GM21576 (cell line): ENCODE results near the gene NBPF11.
A peak's percentile ranks its signal among the peaks of the same experiment; 100 is the strongest.
"Not testable (repeated sequence)": the region's sequence is repeated elsewhere in the genome, so short reads cannot be mapped to it uniquely, and the experiment has no call there.

Experiments used
- ATAC-seq: cut with Tn5 transposase; IDR thresholded peaks from one replicate; pipeline ENCODE4 v1.9.1; 2021; ENCODE audit warnings: mild to moderate bottlenecking, moderate library complexity; ENCODE audit not compliant: unreplicated experiment

NBPF11 gene

DNA sequence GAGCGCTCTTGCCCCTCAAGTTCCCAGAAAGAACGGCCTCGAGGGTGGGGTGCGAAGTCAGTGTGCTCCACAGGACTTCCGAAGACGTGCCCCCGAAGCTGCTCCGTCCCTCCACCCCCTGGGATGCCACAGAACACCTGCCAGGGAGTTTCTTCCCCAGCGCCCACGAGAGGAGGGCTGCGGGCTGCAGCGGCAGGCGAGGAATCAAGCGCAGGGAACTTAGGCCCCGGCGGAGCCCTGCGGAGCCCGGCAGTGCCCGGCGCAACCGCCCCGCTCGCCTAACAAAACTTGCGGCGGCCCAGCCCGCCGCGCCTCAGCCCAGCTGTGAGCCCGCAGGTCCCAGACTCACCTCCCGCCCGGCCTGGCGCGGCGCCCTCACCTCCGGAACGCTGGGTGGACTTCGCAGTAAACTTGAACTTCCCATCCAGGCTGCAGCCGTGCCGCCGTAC lies 686 bp downstream of the NBPF11 start:
- ATAC-seq: peak; percentile 22

DNA sequence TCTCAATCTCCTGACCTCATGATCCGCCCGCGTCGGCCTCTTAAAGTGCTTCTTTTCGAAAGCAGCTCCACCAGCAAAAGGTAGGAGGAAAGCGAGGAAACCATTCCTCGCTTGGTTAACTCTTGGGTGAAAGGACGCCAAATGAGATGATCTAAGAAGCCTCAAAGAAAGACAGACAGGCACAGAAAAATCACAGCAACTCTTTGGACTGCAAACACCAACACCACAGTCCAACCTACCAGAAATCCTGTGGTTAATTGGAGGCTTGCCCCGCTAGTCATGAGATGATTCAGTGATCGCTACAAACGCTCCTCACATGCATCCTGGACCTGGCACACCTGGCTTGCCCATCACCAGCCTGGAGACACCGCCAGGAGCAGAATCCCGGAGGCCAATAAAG lies 1.1 kb downstream of the NBPF11 start:
- not testable (repeated sequence) for ATAC-seq

DNA sequence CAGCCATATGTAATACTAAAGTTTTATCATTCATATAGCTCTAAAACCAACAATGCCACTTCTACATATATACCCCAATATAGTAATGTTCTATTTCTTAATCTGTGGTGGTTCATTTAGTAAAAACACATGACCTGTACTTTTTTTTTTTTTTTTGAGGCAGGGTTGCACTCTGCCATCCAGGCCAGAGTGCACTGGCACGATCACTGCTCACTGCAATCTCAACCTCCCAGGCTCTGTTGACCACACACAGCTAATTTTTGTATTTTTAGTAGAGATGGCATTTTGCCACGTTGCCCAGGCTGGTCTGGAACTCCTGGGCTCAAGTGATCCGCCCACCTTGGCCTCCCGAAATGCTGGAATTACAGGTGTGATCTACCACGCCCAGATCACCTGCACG lies 2.1 kb downstream of the NBPF11 start:
- not testable (repeated sequence) for ATAC-seq

DNA sequence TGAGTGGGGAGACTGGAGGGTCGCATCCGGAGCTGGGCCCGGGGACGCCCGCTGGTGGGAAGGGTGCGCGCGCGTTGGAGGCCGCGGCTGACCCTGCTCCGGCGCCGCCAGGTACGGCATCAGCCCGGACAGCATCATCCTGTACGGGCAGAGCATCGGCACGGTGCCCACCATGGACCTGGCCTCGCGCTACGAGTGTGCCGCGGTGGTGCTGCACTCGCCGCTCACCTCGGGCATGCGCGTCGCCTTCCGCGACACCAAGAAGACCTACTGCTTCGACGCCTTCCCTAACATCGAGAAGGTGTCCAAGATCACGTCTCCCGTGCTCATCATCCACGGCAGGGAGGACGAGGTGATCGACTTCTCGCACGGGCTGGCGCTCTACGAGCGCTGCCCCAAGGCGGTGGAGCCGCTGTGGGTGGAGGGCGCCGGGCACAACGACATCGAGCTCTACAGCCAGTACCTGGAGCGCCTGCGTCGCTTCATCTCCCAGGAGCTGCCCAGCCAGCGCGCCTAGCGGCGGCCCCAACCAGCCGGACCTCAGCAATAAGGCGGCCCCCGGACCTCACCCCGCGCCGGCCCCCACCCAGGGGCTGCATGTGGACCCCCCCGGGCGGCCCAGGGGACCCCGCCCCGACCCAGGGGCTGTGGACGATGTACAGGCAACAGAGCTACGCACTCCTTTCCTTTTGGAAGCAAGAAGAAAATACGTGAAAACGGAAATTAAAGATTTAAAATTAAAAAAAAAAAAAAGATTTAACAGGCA lies 2.8 kb downstream of the NBPF11 start:
- not testable (repeated sequence) for ATAC-seq

DNA sequence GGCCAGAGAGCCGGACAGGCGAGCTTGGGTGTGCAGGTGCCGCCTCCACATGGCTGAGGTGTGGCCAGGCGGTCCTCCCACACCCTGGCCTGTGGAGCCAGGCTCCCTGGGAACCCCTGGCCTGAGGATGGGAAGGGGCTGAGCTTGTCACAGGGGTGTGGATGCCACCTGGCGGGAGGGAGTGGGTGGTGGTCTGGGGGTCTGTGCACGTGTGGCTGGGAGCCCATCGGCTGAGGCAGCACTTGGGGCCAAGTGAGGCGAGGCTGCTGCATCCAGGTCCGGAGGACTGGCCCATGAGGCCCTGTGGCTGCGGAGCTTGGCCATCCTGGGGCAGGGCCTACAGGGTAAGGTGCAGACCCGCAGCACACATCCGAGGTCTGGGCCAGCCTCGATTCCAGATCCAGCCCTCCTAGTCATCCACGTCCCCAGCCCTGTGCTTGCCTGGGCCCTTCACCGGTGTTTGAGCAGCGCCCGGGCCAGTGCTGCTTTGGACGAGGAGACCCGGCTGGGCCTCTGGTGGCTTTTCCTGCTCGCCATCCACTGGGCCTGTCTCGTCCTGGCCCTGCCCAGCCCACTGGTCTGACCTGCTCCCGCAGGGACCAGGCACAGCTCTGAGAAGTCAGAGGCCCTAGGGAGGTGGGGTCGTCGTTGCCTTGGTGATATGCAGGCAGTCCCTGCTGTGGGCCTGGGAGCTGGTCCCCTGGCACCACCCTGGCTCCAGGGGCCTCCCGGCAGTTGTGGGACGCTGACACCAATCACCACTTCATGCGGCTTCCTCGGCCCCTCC lies 4.8 kb downstream of the NBPF11 start:
- not testable (repeated sequence) for ATAC-seq

DNA sequence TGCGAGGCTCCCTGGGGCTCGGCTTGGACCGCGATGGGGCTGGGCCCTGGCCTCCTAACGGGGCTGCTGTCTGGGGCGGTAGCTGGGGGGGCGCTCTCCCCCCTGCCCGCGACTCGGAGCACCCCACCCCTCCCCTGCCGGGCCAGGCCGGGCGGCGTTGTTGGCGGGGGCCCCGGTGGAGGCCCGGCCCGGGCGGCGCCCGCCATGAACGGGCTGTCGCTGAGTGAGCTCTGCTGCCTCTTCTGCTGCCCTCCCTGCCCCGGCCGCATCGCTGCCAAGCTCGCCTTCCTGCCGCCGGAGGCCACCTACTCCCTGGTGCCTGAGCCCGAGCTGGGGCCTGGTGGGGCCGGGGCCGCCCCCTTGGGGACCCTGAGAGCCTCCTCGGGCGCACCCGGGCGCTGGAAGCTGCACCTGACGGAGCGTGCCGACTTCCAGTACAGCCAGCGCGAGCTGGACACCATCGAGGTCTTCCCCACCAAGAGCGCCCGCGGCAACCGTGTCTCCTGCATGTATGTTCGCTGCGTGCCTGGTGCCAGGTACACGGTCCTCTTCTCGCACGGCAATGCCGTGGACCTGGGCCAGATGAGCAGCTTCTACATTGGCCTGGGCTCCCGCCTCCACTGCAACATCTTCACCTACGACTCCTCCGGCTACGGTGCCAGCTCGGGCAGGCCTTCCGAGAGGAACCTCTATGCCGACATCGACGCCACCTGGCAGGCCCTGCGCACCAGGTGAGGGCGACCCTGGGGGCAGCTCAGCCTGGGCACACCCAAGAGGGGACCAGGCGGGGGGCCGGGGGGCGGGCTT lies 5.7 kb downstream of the NBPF11 start:
- not testable (repeated sequence) for ATAC-seq

DNA sequence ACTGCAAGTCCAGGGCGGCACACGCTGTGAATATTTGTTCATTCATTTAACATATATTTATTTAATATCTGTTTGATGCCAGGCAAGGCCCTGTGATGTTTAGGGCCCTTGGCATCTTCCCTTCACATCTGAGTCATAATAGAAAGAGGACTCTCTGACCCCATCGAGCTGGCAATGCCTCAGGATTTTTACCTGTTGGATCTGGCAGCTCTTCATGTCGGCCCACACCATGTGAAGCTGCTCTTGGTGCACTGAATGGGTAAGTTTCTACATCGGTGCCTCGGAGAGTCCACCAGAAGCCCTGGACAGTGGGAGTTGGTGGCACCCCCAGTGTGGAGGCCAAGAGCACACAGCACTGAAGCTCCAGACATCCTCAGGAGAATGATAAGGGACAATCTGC lies 8.9 kb downstream of the NBPF11 start:
- not testable (repeated sequence) for ATAC-seq

DNA sequence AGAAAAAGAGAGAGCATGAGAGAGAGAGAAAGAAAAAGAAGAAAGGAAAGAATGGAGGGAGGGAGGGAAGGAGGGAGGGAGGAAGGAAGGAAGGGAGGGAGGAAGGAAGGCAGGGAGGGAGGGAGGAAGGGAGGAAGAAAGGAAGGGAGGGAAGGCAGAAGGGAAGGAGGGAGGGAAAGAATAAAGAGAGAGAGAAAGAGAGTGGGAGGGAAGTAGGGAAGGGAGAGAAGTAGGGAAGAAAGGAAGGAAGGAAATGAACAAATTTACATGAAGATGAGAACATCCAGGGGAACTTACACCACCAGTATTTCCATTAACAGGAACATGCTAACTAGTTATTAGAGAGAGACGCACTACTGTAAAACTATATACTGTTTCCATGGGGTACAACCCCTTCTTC lies 10.1 kb downstream of the NBPF11 start:
- not testable (repeated sequence) for ATAC-seq

DNA sequence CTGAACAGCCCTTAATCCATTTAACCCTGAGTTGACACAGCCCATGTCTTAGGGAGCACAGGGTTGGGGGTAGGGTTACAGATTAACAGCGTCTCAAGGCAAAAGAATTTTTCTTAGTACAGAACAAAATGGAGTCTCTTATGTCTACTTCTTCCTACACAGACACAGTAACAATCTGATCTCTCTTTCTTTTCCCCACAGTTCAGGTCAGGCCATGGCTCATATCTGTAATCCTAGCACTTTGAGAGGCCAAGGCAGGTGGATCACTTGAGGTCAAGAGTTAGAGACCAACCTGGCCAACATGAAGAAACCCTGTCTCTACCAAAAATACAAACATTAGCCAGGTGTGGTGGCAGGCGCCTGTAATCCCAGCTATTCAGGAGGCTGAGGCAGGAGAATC lies 13.5 kb downstream of the NBPF11 start:
- not testable (repeated sequence) for ATAC-seq

DNA sequence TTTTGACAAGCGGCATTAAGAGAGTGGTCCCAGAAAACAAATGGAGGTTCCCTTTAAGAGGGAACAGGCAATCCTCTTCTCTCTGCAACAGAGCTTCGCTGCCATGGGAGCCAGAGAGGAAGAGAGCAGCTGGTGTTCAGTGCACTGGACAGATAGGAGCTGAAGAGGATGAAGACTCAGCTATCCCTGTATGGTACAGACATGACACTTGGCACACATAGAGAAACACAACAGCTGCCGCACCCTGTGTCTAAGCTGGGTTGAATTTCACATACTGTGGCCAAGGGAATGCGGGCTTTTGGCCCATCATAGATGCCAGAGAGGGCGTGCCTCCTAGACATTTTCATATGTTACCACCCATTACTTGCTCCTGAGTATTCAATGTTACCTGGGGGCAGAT lies 29.7 kb downstream of the NBPF11 start:
- ATAC-seq: not testable (repeated sequence)

DNA sequence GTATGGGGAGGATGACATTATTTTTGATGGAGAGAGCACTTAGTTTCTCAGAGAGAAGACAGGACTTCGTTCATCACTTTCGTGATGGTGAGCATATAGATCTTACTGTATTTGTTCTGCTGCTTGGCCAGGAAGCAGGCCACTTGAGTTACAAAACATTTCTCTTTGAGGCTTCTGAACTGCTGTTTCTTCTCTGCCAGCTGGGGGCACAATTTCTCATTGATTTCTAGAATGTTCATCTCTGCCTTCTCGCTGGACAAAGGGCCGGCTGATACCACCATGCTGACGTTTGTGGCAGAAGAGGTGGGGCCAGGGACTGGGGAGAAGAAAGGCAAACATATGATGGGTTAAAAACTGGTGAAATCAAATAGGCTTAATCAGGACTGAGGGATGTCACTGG lies 31.7 kb downstream of the NBPF11 start:
- ATAC-seq: not testable (repeated sequence)

DNA sequence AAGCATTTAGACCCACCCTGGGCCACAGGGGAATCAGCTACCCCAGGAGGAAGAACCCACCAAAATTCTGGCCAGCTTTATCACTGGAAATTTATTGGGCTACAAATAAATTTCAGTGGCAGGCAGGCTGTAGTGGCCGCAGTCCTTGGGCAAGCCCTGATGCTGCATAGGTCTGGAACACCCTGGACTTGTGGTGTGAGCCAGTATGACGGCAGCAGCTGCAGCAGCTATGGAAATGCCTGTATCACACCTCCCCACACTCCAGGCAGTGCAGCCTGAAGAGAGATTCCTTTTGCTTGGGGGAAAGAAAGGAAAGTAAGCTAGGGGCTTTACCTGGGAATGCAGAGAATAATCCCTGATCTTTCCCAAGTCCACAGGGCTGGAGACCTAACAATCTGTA lies 56.3 kb downstream of the NBPF11 start:
- not testable (repeated sequence) for ATAC-seq

DNA sequence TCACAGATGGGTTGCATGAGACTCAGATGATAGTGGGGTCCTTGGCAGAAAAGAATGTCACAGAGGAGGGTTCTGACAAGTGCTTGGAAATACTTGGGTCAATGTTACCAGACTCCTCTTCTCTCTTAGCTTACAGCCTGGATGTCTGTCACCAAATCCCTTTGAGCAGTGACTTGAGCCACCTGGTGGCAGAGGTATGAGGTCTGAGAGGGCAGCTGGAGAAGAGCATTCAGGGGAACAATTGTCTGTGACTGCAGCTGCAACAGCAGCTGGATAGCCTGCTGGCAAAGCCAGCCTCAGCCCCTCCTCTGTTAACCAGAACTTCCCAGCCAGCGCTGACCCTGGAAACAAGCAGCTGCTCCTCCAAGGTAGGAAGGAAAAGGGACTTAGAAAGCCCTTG lies 65.9 kb downstream of the NBPF11 start:
- ATAC-seq: not testable (repeated sequence)

DNA sequence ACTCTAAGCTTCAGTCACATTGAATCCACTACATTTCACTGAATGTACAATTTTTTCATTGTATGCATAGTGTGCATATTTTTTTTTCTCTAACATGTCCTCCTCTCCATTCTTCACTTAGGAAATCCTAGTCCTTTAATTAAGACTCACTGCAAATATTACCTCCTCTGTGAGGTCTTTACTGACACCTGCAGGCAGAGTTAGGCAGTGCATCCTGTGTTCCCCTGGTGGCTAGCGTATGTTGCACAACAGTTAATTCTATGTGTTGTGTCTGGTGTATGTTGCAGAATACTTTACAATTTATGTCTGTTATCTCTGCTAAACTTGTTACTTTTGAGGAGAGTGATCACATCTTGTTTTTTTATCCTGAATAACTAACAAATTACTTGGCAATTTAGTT lies 70.9 kb downstream of the NBPF11 start:
- ATAC-seq: not testable (repeated sequence)

DNA sequence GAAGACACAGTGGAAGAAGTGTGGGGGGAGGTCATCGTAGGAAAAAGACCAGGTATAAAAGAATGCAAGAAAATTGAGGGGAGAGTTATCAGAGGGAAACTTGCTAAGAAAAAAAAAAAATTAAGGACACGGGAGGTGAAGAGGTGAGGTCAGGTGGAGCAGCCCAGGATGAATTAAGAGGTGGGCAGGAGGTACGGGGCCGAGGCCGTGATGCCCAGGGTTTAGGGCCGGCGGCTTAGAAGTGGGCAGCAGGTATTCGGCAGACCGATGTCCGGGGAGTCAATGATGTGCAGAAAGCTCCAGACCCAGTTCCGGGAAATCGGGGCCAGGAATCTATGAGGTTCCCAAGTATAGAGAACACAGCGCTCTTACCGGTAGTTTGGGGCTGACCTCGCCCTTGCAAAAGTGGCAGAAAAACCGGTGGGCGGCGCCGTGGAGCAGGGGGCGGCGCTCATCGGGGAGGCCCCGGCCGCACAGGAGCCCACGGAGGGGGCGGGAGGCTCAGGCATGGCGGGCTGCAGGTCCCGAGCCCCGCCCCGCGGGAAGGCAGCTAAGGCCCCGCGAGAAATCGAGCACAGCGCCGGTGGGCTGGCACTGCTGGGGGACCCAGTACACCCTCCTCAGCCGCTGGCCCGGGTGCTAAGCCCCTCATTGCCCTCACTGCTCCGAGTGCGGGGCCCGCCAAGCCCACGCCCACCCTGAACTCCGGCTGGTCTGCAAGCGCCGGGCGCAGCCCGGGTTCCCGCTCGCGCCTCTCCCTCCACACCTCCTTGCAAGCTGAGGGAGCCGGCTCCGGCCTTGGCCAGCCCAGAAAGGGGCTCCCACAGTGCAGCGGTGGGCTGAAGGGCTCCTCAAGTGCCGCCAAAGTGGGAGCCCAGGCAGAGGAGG lies 73.2 kb downstream of the NBPF11 start:
- ATAC-seq: not testable (repeated sequence)

DNA sequence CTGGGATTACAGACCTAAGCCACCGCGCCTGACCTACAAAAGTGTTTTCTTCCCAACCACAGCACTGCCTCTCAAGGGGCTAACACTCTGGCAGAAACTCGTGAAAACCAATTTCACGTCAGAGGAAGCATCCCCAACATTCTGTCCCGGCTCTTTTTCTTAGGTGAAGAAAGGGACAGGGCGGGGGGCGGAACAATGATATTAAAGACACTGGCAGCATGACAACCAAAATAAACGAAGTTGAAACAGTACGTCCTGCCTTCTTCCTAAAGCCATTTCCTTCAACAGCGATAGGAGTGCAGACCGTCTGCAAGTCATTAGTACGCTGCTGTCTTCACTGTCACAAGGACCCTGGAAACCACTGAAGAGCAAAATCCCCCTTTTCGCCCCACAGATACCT lies 74.0 kb downstream of the NBPF11 start:
- ATAC-seq: not testable (repeated sequence)

DNA sequence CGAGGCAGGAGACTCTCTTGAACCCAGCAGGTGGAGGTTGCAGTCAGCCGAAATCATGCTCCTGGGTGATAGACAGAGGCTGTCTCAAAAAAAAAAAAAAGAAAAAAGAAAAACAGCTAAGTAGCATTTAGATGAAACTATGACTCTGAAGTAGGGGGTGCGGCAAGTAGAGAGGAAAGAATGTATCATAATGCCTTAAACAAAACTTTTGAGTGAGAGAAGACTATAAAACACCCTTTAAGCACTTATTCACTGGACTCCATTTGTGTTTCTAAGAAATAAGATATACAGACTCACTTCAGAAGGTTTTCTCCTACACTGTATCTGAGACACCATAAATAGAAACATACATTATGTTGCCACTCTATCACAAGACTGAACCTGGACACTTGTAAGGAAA lies 74.6 kb downstream of the NBPF11 start:
- ATAC-seq: not testable (repeated sequence)

DNA sequence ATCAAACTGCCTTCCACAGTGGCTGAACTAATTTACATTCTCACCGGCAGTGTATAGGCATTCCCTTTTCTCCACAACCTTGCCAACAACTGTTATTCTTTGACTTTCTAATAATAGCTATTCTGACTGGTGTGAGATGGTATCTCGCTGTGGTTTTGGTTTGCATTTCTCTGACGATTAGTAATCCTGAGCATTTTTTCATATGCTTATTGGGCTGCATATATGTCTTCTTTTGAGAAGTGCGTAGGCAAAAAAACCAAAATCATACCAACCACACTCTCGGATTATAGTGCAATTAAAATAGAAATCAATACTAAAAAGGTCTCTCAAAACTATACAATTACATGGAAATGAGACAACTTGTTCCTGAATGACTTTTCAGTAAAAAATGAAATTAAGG lies 78.7 kb downstream of the NBPF11 start:
- ATAC-seq: not testable (repeated sequence)

DNA sequence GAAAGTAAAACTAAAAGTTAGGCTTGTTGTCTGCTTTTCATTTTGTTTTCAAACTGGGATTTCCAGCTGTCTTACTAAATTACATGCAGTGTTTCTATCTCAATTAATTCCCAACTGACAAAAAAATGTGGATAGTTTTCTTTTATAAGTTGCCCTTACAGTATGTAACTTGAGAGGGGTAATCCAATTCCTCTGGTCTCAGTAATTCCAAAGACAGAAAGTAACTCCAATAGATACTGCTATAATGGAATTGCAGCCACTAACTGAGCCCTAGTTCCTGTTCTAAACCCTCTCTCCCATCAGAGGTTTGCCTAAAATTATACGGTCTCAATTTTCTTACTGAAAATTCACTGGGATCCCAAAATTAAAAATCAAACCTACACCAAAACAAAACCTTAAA lies 83.5 kb downstream of the NBPF11 start:
- ATAC-seq: not testable (repeated sequence)

DNA sequence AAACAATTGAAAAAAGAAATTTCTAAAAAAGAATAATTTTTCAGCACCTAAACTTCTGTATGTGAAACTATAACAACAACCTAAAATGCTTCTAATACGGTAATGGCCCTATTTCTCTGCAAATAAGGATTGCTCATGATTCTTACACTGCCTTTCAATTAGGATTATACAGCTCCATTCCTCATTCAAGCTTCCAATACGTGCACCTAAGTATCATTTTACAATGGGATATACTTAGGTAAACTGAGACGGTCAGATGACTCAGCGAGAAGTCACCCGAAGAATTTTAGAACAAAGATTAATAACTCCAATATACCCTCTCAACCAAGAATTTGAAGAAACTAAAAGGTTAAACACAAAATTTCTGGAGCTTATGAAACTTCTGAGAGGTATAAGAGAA lies 83.9 kb downstream of the NBPF11 start:
- ATAC-seq: not testable (repeated sequence)
